LNCaP clone FGC (cell line): ENCODE measurements around the gene C1orf141.
"Not testable (repeated sequence)": the region's sequence is repeated elsewhere in the genome, so short reads cannot be mapped to it uniquely, and the experiment has no call there.

Source experiments
- DNase-seq: peaks from one replicate; pipeline ENCODE4 v3.0.0-alpha.2; 2011; ENCODE audit warnings: low read depth
- H3K4me3 ChIP-seq: 2 replicates; pipeline ENCODE4 v1.5.1; 2011; ENCODE audit warnings: mild to moderate bottlenecking, low read depth, low read length, control low read depth
- TF ChIP-seq, protein P1 (sequence below): IDR thresholded peaks from 2 replicates; pipeline ENCODE4 v1.5.1; 2012; ENCODE audit warnings: mild to moderate bottlenecking; ENCODE audit not compliant: control insufficient read depth, insufficient read depth; ENCODE audit errors: extremely low read depth

The C1orf141 gene

DNA sequence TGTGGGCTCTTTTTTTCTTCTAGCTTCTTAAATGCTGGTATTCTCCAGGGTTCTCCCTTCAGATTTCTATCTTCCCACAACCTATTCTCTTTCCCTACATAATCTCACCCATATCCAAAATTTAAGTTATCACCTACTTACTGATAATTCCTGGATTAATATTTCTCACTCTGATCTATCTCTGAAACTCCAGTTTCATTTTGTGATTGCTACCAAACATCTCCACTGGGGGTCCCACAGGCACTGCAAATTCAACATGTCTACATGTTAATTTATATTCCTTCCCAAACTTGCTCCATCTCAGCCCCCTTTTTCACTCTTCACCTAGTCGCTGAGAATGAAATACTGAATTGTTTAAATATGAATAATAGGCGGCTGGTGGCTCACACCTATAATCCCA is 9.9 kb upstream of the C1orf141 start:
- no peak overlapping the region for H3K4me3 ChIP-seq
- DNase-seq: no peak
- TF ChIP-seq, protein P1, sequence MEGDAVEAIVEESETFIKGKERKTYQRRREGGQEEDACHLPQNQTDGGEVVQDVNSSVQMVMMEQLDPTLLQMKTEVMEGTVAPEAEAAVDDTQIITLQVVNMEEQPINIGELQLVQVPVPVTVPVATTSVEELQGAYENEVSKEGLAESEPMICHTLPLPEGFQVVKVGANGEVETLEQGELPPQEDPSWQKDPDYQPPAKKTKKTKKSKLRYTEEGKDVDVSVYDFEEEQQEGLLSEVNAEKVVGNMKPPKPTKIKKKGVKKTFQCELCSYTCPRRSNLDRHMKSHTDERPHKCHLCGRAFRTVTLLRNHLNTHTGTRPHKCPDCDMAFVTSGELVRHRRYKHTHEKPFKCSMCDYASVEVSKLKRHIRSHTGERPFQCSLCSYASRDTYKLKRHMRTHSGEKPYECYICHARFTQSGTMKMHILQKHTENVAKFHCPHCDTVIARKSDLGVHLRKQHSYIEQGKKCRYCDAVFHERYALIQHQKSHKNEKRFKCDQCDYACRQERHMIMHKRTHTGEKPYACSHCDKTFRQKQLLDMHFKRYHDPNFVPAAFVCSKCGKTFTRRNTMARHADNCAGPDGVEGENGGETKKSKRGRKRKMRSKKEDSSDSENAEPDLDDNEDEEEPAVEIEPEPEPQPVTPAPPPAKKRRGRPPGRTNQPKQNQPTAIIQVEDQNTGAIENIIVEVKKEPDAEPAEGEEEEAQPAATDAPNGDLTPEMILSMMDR: peak; percentile 20; the same call in 1 of the 2 replicates

DNA sequence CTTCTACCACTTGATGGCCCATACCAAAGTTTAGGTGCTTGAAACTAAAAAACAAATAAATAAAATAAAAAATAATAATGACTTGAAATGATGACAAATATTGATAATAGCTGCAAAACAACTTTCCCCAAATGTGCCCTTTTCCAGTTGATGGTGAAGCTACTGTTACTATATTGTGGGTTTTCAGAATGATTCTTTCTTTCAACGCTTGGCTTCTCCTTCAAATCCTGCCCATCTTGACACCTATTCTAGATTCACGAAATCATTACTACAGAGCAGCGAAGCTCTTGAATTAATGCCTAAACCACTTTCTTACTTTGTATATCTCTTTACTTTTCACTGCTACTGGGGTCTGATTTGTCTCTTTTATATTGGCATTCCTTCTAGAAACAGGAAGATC is 9.2 kb upstream of the C1orf141 start:
- H3K4me3 ChIP-seq: no peak overlapping the region
- TF ChIP-seq, protein P1: no peak
- DNase-seq: no peak

GRCh38 chr1:67142931-67143330 is 8.2 kb upstream of the C1orf141 start:
- no peak for DNase-seq

GRCh38 chr1:67141832-67142231 is 7.1 kb upstream of the C1orf141 start:
- DNase-seq, H3K4me3 ChIP-seq: not testable (repeated sequence)

More at GRCh38 chr1:67142931-67143330, 8.2 kb upstream of the C1orf141 start:
- TF ChIP-seq, protein P1: no peak
- no peak overlapping the region for H3K4me3 ChIP-seq

DNA sequence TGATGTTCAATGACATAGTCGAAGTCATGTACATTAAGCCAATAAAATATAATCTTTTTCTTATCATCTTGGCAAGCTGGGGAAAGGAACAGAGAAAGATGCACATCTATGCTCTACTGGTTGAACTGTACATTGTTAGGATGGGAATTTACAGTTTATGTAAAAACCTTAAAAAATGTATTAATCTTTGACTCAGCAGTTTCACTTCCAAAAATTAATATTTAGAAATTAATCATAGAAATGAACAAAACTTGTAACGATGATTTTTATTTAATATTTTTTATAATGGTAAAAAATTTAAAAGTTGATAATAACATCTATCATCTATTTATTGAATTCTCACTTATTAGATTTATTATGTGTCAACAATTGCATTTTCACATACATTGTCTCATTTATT is 5.7 kb upstream of the C1orf141 start:
- TF ChIP-seq, protein P1: no peak
- DNase-seq: no peak
- H3K4me3 ChIP-seq: no peak overlapping the region

DNA sequence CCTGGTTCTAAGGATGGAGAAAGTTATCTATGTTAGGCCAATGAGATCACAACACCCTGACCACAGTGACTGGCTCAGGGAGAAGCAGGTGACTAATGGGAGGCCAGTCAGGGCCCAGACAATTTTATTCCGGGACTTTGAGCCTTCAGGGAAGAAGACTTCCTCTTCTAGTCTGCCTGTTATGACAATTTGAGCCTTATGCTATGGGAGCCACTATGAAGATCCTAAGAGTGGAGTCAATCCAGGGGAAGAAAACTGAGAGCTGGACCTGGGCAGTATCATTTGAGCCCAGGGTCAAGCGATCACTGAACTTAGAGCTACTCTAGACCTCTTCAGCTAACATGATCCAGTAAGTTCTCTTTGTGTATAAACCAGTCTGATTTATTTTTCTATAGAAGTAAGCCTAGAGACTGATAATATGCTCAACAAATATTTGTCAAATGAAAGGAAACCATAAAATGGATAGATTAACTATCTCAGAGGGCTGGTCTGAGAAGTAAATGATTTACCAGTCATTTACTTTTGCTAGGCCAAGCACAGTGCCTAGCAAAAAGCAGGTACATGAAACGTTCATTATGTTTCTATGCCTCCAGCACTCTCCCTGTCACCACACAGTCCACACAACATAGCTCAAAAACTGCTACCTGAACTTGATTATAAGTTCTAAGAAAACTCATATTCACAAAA is 4.2 kb upstream of the C1orf141 start:
- TF ChIP-seq, protein P1: no peak
- DNase-seq: no peak
- no peak overlapping the region for H3K4me3 ChIP-seq

GRCh38 chr1:67137307-67137753 is 2.6 kb upstream of the C1orf141 start:
- H3K4me3 ChIP-seq: no peak overlapping the region
- TF ChIP-seq, protein P1: no peak
- no peak for DNase-seq
